Effector memory CD8-positive, alpha-beta T cell (primary cell): Measurements from ENCODE around the gene CDH5.

Source experiments
- ATAC-seq: fragments of 150-1000 bp; cut with Tn5 transposase; replicated peaks from 2 replicates; pipeline ENCODE4 v1.10.0; 2021; ENCODE audit warnings: mild to moderate bottlenecking, moderate library complexity
- DNase-seq, 3 experiments: peaks; one replicate each; pipeline ENCODE4 v3.0.0; 2021
- H3K27ac Mint-ChIP-seq, 2 donors: one replicate each; pipeline ENCODE4 v1.8.0; 2022; ENCODE audit warnings: mild to moderate bottlenecking in 2 of 2, mixed read lengths in 2 of 2, moderate library complexity in 2 of 2
- H3K27me3 Mint-ChIP-seq, 2 donors: one replicate each; pipeline ENCODE4 v1.8.0; 2022; ENCODE audit warnings: mixed read lengths in 2 of 2
- H3K36me3 Mint-ChIP-seq: one replicate; pipeline ENCODE4 v1.8.0; 2022; ENCODE audit warnings: mild to moderate bottlenecking, moderate library complexity, mixed read lengths; ENCODE audit not compliant: insufficient read depth
- H3K4me1 Mint-ChIP-seq, 2 donors: one replicate each; pipeline ENCODE4 v1.8.0; 2022; ENCODE audit warnings: low read depth in 2 of 2, mixed read lengths in 2 of 2
- H3K4me3 Mint-ChIP-seq, 2 donors: one replicate each; pipeline ENCODE4 v1.8.0; 2022; ENCODE audit warnings: mild to moderate bottlenecking in 2 of 2, mixed read lengths in 2 of 2, moderate library complexity in 2 of 2
- H3K9me3 Mint-ChIP-seq, 2 donors: one replicate each; pipeline ENCODE4 v1.8.0; 2022; ENCODE audit warnings: mixed read lengths in 2 of 2

CDH5 gene

DNA sequence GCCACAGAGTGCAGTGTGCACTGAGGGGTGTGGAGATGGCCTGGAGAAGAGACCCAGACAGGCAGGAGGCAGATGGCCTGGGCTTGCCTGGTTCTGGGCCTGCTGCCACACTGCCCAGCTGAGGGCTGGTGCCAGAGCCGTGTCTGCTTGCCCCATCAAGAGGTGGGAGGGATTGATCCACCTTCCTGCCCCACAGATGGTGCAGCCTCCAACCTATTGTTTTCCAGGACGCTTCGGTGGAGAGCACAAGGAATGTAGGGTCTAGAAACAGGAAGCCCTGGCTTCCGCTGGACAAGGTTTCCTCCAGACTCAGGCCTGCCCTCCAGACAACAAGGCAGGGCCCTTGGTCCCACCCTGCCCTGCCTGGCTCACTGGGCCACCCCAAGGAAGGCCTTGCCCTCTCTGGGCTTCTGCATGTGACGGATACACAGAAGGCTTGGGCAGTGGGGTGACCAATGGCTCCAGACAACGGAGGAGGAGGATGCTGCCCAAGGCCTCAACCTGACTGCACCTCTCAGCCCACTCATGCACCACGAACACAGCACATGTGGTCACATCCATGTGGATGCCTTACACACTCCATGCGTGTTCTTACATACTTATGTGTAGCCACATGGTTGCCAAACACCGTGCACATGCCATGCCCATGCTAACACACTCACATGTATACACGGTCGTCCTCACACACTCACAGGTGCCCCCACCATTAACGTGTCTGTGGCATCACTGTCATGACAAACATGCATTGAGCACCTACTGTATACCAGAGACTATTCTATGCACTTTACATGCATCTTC is 6.5 kb upstream of the CDH5 start:
- DNase-seq, result no peak
- Mint-ChIP-seq H3K27ac (no peak overlapping the region), H3K4me3 (no peak overlapping the region), H3K4me1 (peaks cover 18 to 21% of the 10 kb centered on the region in 2 donors), H3K27me3 (peaks cover 71 to 88% of the 10 kb centered on the region in 2 donors), H3K9me3 (no peaks in the 10 kb centered on the region), H3K36me3 (no peaks in the 10 kb centered on the region)
- ATAC-seq, result no peak

DNA sequence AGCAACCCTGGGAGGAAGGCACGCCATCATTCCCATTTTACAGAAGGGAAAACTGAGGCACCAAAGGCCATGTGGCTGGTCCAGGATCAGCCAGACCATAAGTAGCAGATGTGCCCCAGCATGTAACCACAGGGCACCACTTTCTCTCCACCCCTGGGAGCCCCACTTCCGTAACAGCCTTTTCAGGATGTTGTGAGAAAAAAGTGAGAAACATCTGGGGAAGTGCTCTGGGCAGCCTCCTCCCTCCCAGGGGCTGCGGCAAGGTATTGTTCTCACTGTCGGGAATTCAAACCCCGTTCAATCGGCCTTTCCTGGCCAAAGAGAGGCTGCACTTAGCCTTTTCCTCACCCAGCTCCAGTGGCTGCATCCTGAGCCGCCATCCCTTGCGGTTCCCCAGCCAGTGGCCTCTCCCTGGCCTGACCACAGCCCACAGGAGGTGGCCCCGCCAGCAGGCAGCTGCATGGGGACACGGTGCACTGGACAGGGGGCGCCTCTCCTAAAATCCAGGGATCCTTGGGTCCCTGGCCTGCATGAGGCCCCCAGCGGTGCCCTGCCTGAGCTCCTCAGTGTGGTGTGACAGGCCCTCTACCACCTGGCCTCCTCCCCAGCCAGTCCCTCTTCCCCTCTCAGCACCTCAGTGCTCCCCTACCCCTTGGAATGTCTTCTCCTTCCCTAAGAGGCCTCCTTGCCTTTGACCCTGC is 5.7 kb upstream of the CDH5 start:
- Mint-ChIP-seq H3K4me1 (peaks cover 18 to 21% of the 10 kb centered on the region in 2 donors), H3K9me3 (no peaks in the 10 kb centered on the region), H3K4me3 (peak overlapping the region in 1 of 2 donors; percentile 37), H3K27me3 (peaks cover 74 to 91% of the 10 kb centered on the region in 2 donors), H3K27ac (peak overlapping the region in 1 of 2 donors; percentile 72), H3K36me3 (no peaks in the 10 kb centered on the region)
- DNase-seq, result no peak
- ATAC-seq, result no peak

DNA sequence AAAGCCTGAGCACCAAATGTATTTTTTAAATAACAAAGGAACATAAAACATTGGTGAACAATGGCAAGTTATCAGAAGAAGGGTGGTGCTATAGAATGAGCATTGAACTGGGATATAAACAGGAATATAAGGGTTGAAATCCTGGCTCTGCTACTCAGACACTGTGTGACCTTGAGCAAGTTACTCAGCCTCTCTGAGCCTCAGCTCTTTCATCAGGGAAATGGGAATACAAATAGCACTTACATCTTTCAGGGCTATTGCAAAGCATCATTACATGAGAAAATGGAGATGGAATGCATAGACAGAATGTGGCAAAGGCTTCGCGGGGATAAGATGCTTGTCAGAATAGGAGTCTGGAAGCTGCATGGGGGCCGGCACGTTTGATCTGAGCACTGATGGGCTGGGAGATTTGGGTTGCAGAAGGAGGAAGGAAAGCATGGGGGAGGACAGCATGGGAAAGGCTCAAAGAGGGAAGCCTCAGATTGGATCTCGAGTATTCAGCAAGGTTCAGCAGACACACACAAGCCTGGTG is 4.8 kb upstream of the CDH5 start:
- Mint-ChIP-seq H3K27me3 (peaks cover 72 to 90% of the 10 kb centered on the region in 2 donors), H3K36me3 (no peaks in the 10 kb centered on the region), H3K27ac (no peak overlapping the region), H3K9me3 (no peaks in the 10 kb centered on the region), H3K4me1 (peaks cover 18 to 21% of the 10 kb centered on the region in 2 donors), H3K4me3 (peak overlapping the region in 1 of 2 donors; percentile 27)
- DNase-seq, result no peak
- ATAC-seq, result no peak

DNA sequence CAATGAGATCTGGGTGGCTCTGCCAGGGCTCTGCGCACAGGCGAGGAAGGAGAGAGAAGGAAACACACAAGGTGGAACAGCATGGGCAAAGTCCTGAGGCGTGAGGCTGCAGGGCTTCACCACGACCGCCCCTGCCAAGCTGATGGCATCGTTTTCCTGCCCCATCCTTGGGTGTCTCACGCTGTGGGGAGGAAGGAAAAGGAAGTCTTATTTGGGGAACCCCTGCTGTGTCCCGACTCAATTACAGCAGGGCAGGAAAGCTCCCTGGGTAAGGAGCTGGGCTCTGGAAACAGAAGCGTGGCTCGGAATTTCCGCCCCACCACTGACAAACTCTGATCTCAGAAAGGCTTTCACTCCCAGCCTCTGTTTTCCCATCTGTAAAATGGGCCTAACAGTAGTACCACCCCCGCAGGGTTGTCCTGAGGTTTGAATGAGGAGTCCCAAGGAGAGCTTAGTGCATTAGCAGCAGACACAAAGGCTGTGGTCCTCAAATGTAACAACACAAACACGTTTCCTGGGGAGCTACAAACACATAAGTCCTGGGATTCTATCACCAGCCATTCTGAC is 3.2 kb upstream of the CDH5 start:
- Mint-ChIP-seq H3K9me3 (no peaks in the 10 kb centered on the region), H3K27me3 (peaks cover 63 to 76% of the 10 kb centered on the region in 2 donors), H3K4me3 (no peak overlapping the region), H3K4me1 (peaks cover 15 to 17% of the 10 kb centered on the region in 2 donors), H3K27ac (peak overlapping the region in 1 of 2 donors; percentile 57), H3K36me3 (no peaks in the 10 kb centered on the region)
- ATAC-seq (no peak), DNase-seq (no peak)

DNA sequence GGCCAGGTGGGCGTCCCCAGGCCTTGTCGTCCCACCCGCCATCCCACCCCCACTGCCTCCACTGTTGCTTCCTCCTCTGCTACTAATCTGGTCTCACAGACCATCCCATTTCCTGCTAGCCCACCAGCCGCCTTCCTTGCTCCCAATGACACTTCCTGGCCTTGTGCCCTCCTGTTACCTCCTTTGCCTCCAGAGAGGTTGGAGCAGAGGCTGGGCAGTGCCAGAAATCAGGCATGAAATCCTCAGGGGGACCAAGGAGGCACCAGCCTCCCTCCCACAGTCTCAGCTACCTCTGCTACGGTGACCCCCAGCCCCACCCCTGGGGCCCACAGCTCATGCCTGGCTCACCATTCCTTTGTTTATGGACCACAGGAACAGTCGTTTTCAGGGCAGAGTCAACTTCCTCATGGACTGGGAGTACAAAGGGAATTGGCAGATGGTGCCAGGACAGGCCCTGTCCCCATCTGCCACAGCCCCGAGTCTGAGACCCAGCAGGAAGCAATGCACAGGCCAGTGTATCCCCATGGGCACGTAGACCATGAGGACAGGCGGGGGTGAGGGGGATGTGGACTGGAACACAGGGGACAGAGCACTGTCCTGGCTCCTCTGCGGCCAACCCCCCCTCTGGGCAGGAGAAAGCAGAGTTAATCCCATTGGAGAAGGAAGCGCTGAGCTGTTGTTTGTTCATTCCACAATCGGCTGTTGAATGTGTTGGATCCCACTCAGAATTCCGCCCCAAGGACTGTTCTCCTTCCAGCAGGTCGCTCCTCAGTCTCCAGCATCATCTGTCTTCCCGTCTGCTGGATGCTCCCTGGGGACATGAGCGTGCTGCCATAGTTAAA is 2.2 kb upstream of the CDH5 start:
- DNase-seq (no peak), ATAC-seq (no peak)
- H3K9me3 Mint-ChIP-seq, result no peaks in the 10 kb centered on the region
- H3K27ac Mint-ChIP-seq, result peak overlapping the region in 1 of 2 donors; percentile 57
- peaks cover 15 to 19% of the 10 kb centered on the region in 2 donors for H3K4me1 Mint-ChIP-seq
- H3K36me3 Mint-ChIP-seq, result no peaks in the 10 kb centered on the region
- H3K4me3 Mint-ChIP-seq, result no peak overlapping the region
- peaks cover 62 to 70% of the 10 kb centered on the region in 2 donors for H3K27me3 Mint-ChIP-seq

DNA sequence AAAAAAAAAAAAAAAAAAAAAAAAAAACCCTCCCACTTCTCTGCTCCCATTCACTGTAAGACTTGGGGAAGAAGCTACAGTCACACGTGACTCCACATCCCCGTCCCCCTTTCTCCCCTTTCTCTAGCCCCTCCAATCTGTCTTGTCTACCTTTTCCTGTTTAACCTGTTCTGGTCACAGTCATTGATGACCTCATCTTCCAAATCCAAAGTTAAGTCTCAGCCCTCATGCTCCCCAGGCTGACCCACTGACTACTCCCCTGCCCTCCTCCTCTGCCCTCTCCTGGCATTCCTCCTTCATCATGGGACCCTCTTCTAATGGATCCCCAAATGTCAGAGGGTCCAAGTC is 1.6 kb upstream of the CDH5 start:
- H3K27ac Mint-ChIP-seq, result no peak overlapping the region
- no peak overlapping the region for H3K4me3 Mint-ChIP-seq
- no peak for ATAC-seq
- no peaks in the 10 kb centered on the region for H3K36me3 Mint-ChIP-seq
- H3K4me1 Mint-ChIP-seq, result peaks cover 15 to 17% of the 10 kb centered on the region in 2 donors
- DNase-seq, result no peak
- no peaks in the 10 kb centered on the region for H3K9me3 Mint-ChIP-seq
- H3K27me3 Mint-ChIP-seq, result peaks cover 56 to 64% of the 10 kb centered on the region in 2 donors

DNA sequence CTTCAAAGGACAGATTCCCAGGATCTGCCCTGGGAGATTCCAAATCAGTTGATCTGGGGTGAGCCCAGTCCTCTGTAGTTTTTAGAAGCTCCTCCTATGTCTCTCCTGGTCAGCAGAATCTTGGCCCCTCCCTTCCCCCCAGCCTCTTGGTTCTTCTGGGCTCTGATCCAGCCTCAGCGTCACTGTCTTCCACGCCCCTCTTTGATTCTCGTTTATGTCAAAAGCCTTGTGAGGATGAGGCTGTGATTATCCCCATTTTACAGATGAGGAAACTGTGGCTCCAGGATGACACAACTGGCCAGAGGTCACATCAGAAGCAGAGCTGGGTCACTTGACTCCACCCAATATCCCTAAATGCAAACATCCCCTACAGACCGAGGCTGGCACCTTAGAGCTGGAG is 840 bp upstream of the CDH5 start:
- H3K27ac Mint-ChIP-seq, result no peak overlapping the region
- no peak for ATAC-seq
- H3K4me3 Mint-ChIP-seq, result no peak overlapping the region
- H3K4me1 Mint-ChIP-seq, result peaks cover 12 to 15% of the 10 kb centered on the region in 2 donors
- peaks cover 54 to 63% of the 10 kb centered on the region in 2 donors for H3K27me3 Mint-ChIP-seq
- no peaks in the 10 kb centered on the region for H3K9me3 Mint-ChIP-seq
- peaks cover 1% of the 10 kb centered on the region for H3K36me3 Mint-ChIP-seq
- DNase-seq, result no peak

DNA sequence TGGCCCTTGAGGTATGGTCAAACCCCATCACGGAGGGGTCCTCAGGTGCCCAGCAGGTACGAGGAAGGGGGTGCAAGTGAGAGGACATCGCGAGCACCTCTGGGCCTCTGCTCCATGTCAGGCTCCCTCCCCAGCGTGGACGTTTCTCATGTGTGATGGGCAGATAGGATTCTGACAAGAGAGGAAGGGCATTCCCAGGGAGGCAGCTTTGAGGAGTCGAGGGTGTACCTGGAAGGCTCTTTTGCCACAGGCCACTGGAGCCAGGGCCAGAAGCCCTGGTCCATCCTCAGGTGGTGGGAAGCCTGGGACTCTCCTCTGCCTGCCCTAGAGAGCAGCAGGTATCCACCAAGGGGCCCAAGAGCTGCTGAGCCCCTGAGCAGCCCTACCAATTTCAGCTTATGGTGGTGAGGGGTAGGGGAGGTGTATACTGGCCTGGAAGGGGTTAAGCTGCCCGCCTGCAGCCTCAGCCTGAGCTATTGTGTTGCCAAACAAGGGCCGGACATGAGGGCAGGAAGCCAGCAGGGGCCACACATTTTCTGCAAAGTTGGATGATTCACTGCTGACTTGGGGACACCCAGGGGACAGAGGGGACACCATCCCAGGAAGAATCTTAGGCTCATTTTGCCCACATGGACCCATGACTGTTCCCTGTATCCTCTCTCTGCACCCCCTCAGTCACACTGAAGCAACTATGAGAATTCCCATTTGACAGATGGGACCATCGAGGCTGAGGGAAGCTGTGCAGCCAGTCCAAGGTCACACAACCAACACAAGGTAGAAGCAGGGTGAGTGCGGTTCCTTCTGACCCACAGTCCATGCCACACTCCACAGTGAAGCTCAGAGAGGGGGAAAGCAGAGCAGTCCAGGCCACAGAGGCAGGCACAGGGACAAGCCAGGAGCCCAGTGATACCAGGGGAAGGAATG is 1.7 kb downstream of the CDH5 start:
- Mint-ChIP-seq H3K4me3 (no peak overlapping the region), H3K27ac (peak overlapping the region; percentile 0 to 4), H3K27me3 (peaks cover 30 to 49% of the 10 kb centered on the region in 2 donors), H3K36me3 (peaks cover 4% of the 10 kb centered on the region), H3K4me1 (peaks cover 4% of the 10 kb centered on the region in 2 donors), H3K9me3 (no peaks in the 10 kb centered on the region)
- ATAC-seq (no peak), DNase-seq (no peak)

DNA sequence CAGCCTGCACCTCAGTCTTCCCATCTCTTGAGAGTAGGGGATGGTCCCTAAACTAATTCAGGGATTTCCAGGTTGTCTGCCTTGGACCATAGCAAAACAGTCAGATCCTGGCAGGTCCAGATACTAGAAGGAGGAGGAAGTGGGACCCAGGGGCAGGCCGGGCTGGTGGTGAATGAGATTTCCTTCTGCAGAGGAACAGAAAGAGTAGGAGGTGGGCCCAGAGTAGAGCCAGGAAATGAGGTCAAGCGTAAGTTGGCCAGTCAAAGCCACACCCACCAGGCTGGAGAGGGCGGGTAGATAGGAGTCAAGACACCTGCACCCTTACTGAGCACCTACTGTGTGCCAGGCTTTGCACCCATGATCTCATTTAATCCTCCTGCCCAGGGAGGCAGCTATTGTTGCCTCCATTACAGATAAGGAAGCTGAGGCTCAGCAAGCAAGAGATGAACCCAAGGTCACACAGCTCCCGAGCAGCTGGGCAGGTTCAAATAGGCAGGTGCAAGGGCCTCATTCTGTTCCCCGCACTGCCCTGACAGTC is 2.6 kb downstream of the CDH5 start:
- Mint-ChIP-seq H3K4me1 (peaks cover 3% of the 10 kb centered on the region in 2 donors), H3K27me3 (peaks cover 25 to 40% of the 10 kb centered on the region in 2 donors), H3K4me3 (no peak overlapping the region), H3K36me3 (peaks cover 4% of the 10 kb centered on the region), H3K27ac (peak overlapping the region; percentile 0 to 4), H3K9me3 (no peaks in the 10 kb centered on the region)
- ATAC-seq (no peak), DNase-seq (no peak)

DNA sequence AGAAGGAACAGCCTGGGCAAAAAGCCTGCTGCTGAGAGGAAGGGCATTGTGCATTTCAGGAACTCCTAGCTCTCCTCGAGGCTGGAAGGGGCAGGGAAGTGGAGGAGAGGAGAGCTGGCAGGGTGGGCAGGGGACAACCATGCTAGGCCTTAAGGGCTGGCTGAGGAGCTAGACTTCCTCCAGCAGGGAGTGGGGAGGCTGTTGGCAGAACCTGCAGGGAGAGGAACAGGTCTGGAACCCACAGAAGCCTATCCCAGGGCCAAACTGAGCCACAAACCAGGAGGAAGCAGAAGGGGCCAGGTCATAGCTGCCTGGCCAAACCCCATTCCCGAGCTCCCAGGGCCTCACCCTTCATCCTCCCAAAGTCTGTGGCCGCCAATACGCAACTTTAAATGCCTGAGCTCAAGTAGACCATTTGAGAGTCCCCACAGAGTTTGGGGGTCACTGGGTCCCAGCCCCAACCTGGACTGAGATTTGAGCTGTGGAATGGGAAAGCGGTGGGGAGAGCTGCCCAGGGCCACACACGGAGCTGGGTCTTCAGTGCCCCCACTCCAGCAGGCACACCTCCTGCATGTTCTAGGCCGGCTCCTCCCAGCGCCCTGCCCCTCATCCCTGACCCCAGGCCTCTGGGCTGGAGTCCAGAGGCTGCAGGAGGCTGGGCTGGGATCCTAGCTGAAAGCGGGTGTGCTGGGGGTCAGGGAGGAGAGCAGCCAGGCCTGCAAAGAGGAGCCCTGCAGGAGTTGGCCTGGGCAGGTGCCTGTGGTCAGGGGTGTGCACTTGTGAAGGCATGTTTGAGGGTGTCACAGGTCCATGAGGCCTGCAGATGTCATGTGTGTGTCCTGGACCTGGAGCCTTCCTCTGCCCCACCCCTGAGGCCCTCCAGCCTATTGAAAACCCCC is 4.5 kb downstream of the CDH5 start:
- H3K4me3 Mint-ChIP-seq, result no peak overlapping the region
- H3K4me1 Mint-ChIP-seq, result peaks cover 0 to 2% of the 10 kb centered on the region in 2 donors
- H3K36me3 Mint-ChIP-seq, result peaks cover 4% of the 10 kb centered on the region
- peak overlapping the region in 1 of 2 donors; percentile 56 for H3K27ac Mint-ChIP-seq
- no peak for ATAC-seq
- no peak for DNase-seq
- H3K9me3 Mint-ChIP-seq, result no peaks in the 10 kb centered on the region
- peaks cover 6 to 21% of the 10 kb centered on the region in 2 donors for H3K27me3 Mint-ChIP-seq
